Thyroid gland (tissue), 4 donors: ENCODE results near the gene ZNF219. TPM values are rescaled to one million over a fixed set of nuclear protein-coding genes. Genes with fewer than 3 reads are reported as not detected.

Source experiments
- DNase-seq, 2 donors: peaks; one replicate each; pipeline ENCODE4 v3.0.0-alpha.2; 2019
- H3K27ac ChIP-seq, 3 donors: fragments of 200-600 bp; sonication (generic); 1 replicate in 2 of 3; 2 replicates in 1 of 3; pipeline ENCODE4 v1.5.1; 2016 to 2019; ENCODE audit warnings: mild to moderate bottlenecking in 1 of 3, moderate library complexity in 1 of 3
- H3K27me3 ChIP-seq: fragments of 200-600 bp; sonication (generic); one replicate; pipeline ENCODE4 v1.5.1; 2019
- H3K36me3 ChIP-seq, 2 donors: fragments of 200-600 bp; sonication (generic); one replicate each; pipeline ENCODE4 v1.5.1; 2016 to 2019
- H3K4me1 ChIP-seq, 2 donors: fragments of 200-600 bp; sonication (generic); one replicate each; pipeline ENCODE4 v1.5.1; 2017 to 2019
- H3K4me3 ChIP-seq, 3 donors: fragments of 200-600 bp; sonication (generic); replicated peaks in 1 of 3; 1 replicate in 2 of 3; 2 replicates in 1 of 3; pipeline ENCODE4 v1.5.1; 2016; ENCODE audit warnings: mild to moderate bottlenecking in 1 of 3
- H3K9me3 ChIP-seq: fragments of 200-600 bp; sonication (generic); one replicate; pipeline ENCODE4 v1.5.1; 2017
- POLR2A ChIP-seq, 2 donors: fragments of 450-650 bp; IDR thresholded peaks; one replicate each; pipeline ENCODE4 v1.6.1; 2017; ENCODE audit warnings: antibody characterized with exemption in 2 of 2, mild to moderate bottlenecking in 2 of 2, moderate library complexity in 1 of 2
- WGBS, 2 donors: methylation state at CpG; one replicate each; pipeline ENCODE4 v1.1.5; 2017; 5-methylcytosine and 5-hydroxymethylcytosine counted together
- intact Hi-C: fragments of 100-400 bp; cut with DNase I; formaldehyde crosslinking; loops from one replicate; pipeline ENCODE4 v1.15.1; 2023
- total RNA-seq, 4 donors: library from RNA; depleted of rRNA; stranded (reverse); fragments of >200 nt; gene quantifications; one replicate each; pipeline ENCODE4 v1.2.3, GENCODE V29; 2016
- TF ChIP-seq, protein P1 (sequence below), 6 experiments: fragments of 200-600 bp in 3 of 6; fragments of 450-650 bp in 3 of 6; sonication (generic) in 3 of 6; IDR thresholded peaks; one replicate each; pipeline ENCODE4 v1.5.1; 2016 to 2019; ENCODE audit warnings: antibody characterized with exemption in 6 of 6, mild to moderate bottlenecking in 2 of 6, inconsistent platforms in 1 of 6, moderate library complexity in 1 of 6

Gene ZNF219
- total RNA-seq, 4 donors from 2014 or later = 53.6 to 82.7 (median 67.3) TPM

DNA sequence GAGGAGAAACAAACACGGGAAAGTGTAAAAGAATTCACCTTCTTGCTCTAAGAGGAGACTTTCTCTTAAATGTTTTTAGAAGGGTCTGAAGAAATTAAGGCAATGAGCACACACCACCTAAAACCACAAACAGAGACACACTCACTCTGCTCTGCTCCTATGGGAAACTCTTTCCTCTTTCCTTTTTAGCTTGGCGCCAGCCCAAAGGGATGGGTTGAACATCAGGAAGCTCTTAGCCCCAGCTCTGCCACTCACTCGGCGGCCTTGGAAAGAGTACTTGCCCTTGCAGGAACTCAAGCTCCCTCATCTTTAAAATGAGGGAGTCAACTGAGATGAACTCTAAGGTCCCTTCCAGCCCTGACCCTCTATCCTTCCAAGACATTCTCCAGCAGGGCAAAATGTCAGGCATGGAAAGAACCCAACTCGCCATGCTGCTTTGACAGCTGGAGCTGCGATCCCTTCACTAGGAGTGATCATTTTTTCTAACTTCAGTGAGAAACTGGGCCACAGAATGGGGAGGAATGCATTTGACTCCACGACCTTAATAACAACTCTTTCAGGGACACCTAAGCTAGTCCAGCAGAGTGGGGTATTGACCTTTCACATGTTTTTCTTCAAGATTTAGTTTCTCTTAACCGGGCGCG is 41.8 kb downstream of the ZNF219 start:
- 75 to 76% methylated on average over 10 of the region's 10 CpGs for WGBS, 2 donors
- H3K9me3 ChIP-seq = no peaks in the 10 kb centered on the region
- H3K4me3 ChIP-seq = no peak overlapping the region
- H3K27me3 ChIP-seq = no peaks in the 10 kb centered on the region
- intact Hi-C loops = no loop called here
- no peak overlapping the region for H3K27ac ChIP-seq
- TF ChIP-seq POLR2A (IDR thresholded peaks at IDR 0.05) = no peak
- TF ChIP-seq, protein P1, sequence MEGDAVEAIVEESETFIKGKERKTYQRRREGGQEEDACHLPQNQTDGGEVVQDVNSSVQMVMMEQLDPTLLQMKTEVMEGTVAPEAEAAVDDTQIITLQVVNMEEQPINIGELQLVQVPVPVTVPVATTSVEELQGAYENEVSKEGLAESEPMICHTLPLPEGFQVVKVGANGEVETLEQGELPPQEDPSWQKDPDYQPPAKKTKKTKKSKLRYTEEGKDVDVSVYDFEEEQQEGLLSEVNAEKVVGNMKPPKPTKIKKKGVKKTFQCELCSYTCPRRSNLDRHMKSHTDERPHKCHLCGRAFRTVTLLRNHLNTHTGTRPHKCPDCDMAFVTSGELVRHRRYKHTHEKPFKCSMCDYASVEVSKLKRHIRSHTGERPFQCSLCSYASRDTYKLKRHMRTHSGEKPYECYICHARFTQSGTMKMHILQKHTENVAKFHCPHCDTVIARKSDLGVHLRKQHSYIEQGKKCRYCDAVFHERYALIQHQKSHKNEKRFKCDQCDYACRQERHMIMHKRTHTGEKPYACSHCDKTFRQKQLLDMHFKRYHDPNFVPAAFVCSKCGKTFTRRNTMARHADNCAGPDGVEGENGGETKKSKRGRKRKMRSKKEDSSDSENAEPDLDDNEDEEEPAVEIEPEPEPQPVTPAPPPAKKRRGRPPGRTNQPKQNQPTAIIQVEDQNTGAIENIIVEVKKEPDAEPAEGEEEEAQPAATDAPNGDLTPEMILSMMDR (IDR thresholded peaks at IDR 0.05) = no peak
- no peaks in the 10 kb centered on the region for H3K4me1 ChIP-seq
- H3K36me3 ChIP-seq = no peaks in the 10 kb centered on the region
- DNase-seq = no peak

- Histone ChIP-seq H3K4me1 (no peaks in the 10 kb centered on the region), H3K9me3 (no peaks in the 10 kb centered on the region), H3K36me3 (no peaks in the 10 kb centered on the region), H3K27ac (no peak overlapping the region), H3K4me3 (no peak overlapping the region), H3K27me3 (no peaks in the 10 kb centered on the region)
- no peak for DNase-seq
- intact Hi-C loops = no loop called here
- WGBS, 2 donors = 73 to 76% methylated on average over 5 of the region's 5 CpGs
- TF ChIP-seq POLR2A (IDR thresholded peaks at IDR 0.05) = no peak
- TF ChIP-seq, protein P1 (IDR thresholded peaks at IDR 0.05) = no peak
These were observed 42.9 kb downstream of the ZNF219 start for GRCh38 chr14:21055432-21056117.

GRCh38 chr14:21054768-21055145 is 43.7 kb downstream of the ZNF219 start:
- no peak for DNase-seq
- TF ChIP-seq, protein P1 (IDR thresholded peaks at IDR 0.05) = no peak
- TF ChIP-seq POLR2A (IDR thresholded peaks at IDR 0.05) = no peak
- H3K36me3 ChIP-seq = no peaks in the 10 kb centered on the region
- no peak overlapping the region for H3K27ac ChIP-seq
- WGBS, 2 donors = 89 to 93% methylated on average over 4 of the region's 4 CpGs
- no peak overlapping the region for H3K4me3 ChIP-seq
- no peaks in the 10 kb centered on the region for H3K4me1 ChIP-seq
- intact Hi-C loops = no loop called here
- H3K9me3 ChIP-seq = no peaks in the 10 kb centered on the region
- H3K27me3 ChIP-seq = no peaks in the 10 kb centered on the region

DNA sequence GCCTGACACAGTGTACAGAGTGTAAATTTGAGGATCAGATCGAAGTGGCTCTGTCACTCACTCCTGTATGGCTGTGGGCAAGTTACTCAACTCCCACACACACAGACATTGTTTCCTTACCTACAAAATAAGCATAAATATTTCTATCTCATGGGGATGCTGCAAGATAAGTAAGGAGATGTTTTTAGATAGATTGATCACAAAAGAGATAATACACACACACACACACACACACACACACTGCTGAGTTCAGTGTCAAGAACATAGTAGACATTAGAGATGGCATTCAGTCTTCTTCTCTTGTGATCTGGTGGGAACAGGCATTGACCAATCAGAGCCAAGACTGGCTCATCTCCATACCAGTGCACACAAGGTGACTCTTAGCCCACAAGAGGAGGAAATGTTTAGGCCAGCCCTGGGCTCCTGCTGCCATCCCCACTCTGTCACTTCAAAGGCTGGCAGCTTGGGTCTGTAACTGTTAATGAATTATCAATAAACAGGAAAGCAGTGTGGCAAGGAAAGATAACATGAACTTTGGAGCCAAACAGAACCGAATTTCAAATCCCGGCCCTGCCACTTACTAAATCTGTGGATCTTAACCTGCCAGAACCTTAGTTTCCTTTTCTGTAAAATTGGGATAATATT is 44.2 kb downstream of the ZNF219 start:
- TF ChIP-seq, protein P1 (IDR thresholded peaks at IDR 0.05) = no peak
- TF ChIP-seq POLR2A (IDR thresholded peaks at IDR 0.05) = no peak
- H3K27me3 ChIP-seq = no peaks in the 10 kb centered on the region
- no peaks in the 10 kb centered on the region for H3K9me3 ChIP-seq
- no peak overlapping the region for H3K4me3 ChIP-seq
- no peak for DNase-seq
- no peaks in the 10 kb centered on the region for H3K36me3 ChIP-seq
- no peak overlapping the region for H3K27ac ChIP-seq
- intact Hi-C loops = no loop called here
- H3K4me1 ChIP-seq = no peaks in the 10 kb centered on the region
- 79 to 82% methylated on average over 3 of the region's 3 CpGs for WGBS, 2 donors
